Thyroid gland (tissue), 4 donors: ENCODE results near the gene PLCH1. TPM values are rescaled to one million over a fixed set of nuclear protein-coding genes. Genes with fewer than 3 reads are reported as not detected.

Experiments
- DNase-seq, 2 donors: peaks; one replicate each; pipeline ENCODE4 v3.0.0-alpha.2; 2019
- H3K27ac ChIP-seq, 3 donors: fragments of 200-600 bp; sonication (generic); 1 replicate in 2 of 3; 2 replicates in 1 of 3; pipeline ENCODE4 v1.5.1; 2016 to 2019; ENCODE audit warnings: mild to moderate bottlenecking in 1 of 3, moderate library complexity in 1 of 3
- H3K27me3 ChIP-seq: fragments of 200-600 bp; sonication (generic); one replicate; pipeline ENCODE4 v1.5.1; 2019
- H3K36me3 ChIP-seq, 2 donors: fragments of 200-600 bp; sonication (generic); one replicate each; pipeline ENCODE4 v1.5.1; 2016 to 2019
- H3K4me1 ChIP-seq, 2 donors: fragments of 200-600 bp; sonication (generic); one replicate each; pipeline ENCODE4 v1.5.1; 2017 to 2019
- H3K4me3 ChIP-seq, 3 donors: fragments of 200-600 bp; sonication (generic); replicated peaks in 1 of 3; 1 replicate in 2 of 3; 2 replicates in 1 of 3; pipeline ENCODE4 v1.5.1; 2016; ENCODE audit warnings: mild to moderate bottlenecking in 1 of 3
- H3K9me3 ChIP-seq: fragments of 200-600 bp; sonication (generic); one replicate; pipeline ENCODE4 v1.5.1; 2017
- CTCF ChIP-seq, 6 experiments: fragments of 200-600 bp in 3 of 6; fragments of 450-650 bp in 3 of 6; sonication (generic) in 3 of 6; IDR thresholded peaks; one replicate each; pipeline ENCODE4 v1.5.1; 2016 to 2019; ENCODE audit warnings: antibody characterized with exemption in 6 of 6, mild to moderate bottlenecking in 2 of 6, inconsistent platforms in 1 of 6, moderate library complexity in 1 of 6
- POLR2A ChIP-seq, 2 donors: fragments of 450-650 bp; IDR thresholded peaks; one replicate each; pipeline ENCODE4 v1.6.1; 2017; ENCODE audit warnings: antibody characterized with exemption in 2 of 2, mild to moderate bottlenecking in 2 of 2, moderate library complexity in 1 of 2
- WGBS, 2 donors: methylation state at CpG; one replicate each; pipeline ENCODE4 v1.1.5; 2017; 5-methylcytosine and 5-hydroxymethylcytosine counted together
- intact Hi-C: fragments of 100-400 bp; cut with DNase I; formaldehyde crosslinking; loops from one replicate; pipeline ENCODE4 v1.15.1; 2023
- total RNA-seq, 4 donors: library from RNA; depleted of rRNA; stranded (reverse); fragments of >200 nt; gene quantifications; one replicate each; pipeline ENCODE4 v1.2.3, GENCODE V29; 2016

PLCH1 gene
- total RNA-seq, 4 donors from 2014 or later, result 4.3 to 20.6 (median 14.1) TPM

DNA sequence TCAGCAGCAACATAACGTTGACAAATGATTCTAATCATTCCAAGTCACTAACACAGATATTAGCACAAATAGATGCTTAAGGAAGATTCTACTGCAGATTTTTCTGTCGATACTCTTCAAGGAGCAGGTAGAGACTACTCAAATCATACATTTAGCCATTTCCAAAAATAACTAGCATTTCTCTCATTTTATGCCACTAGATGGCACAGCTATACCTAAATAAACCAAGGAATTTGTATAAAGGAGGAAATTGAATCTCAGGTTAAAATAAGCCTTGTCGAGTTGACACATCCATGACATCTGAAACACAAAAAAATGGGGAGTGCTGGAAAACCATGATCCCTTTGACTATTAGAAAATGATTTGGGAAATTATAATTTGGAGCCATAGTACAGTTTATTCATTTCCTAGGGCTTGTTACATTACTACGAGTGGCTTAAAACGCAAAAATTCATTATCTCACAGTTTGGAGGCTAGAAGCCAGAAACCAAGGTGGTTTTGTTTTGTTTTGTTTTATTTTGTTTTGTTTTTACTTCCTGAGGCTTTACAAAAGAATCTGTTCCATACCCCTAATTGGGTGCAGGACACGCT, 391.9 kb downstream of the PLCH1 start:
- WGBS, 2 donors, result 52 to 56% methylated on average over 6 of the region's 6 CpGs
- intact Hi-C loops, result loop anchor here (5.0 kb wide), 1 partner anchor 349 kb away; no protein-coding TSS in a partner anchor
- no peaks in the 10 kb centered on the region for H3K36me3 ChIP-seq
- H3K9me3 ChIP-seq, result no peaks in the 10 kb centered on the region
- TF ChIP-seq CTCF (IDR thresholded peaks at IDR 0.05) (peak in 5 of 6 experiments; percentile 26 to 85 (median 52)), POLR2A (IDR thresholded peaks at IDR 0.05) (no peak)
- no peak for DNase-seq
- no peak overlapping the region for H3K27ac ChIP-seq
- H3K4me3 ChIP-seq, result no peak overlapping the region
- no peaks in the 10 kb centered on the region for H3K4me1 ChIP-seq
- no peaks in the 10 kb centered on the region for H3K27me3 ChIP-seq

DNA sequence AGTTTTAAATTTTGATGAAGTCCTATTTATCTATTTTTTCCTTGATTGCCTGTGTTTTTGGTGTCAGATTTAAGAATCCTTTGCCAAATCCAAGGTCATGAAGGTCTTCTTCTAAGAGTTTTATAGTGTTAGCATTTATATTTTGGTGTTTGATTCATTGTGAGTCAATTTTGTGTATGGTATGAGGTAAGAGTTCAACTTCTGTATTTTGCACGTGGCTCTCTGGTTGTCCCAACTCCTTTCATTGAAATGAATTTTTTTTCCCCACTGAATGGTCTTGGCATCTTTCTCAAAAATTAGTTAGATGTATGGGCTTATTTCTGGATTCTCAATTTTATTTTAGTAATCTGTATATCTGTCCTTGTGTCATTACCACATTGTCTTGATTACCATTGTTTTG, 394.3 kb downstream of the PLCH1 start:
- H3K4me3 ChIP-seq, result no peak overlapping the region
- no peak for TF ChIP-seq POLR2A (IDR thresholded peaks at IDR 0.05)
- TF ChIP-seq CTCF (IDR thresholded peaks at IDR 0.05), result no peak
- H3K36me3 ChIP-seq, result no peaks in the 10 kb centered on the region
- intact Hi-C loops, result loop anchor here (5.0 kb wide), 1 partner anchor 352 kb away; no protein-coding TSS in a partner anchor
- no peaks in the 10 kb centered on the region for H3K27me3 ChIP-seq
- no peak overlapping the region for H3K27ac ChIP-seq
- DNase-seq, result no peak
- H3K4me1 ChIP-seq, result no peaks in the 10 kb centered on the region
- no peaks in the 10 kb centered on the region for H3K9me3 ChIP-seq
- 84 to 93% methylated on average over 1 of the region's 1 CpG for WGBS, 2 donors

DNA sequence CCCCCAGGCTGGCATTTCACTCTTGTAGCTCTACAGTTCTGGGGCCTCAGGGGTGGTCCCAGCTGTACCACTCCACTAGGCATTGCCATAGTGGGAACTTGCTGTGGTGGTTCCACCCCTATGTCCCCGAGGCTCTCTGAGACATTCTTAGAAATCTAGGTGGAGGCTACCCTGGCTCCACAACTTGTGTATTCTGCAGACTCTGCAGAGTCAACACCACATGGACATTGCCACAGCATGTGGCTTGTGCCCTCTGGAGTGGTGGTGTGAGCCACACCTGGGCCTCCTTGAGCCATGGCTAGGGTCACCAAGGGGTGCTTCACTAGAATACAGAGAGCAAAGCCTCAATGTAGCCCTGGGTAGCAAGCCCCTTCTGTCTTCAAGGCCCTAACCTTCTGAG, 397.0 kb downstream of the PLCH1 start:
- WGBS, 2 donors, result 50 to 86% methylated on average over 1 of the region's 1 CpG
- DNase-seq, result no peak
- no peaks in the 10 kb centered on the region for H3K27me3 ChIP-seq

DNA sequence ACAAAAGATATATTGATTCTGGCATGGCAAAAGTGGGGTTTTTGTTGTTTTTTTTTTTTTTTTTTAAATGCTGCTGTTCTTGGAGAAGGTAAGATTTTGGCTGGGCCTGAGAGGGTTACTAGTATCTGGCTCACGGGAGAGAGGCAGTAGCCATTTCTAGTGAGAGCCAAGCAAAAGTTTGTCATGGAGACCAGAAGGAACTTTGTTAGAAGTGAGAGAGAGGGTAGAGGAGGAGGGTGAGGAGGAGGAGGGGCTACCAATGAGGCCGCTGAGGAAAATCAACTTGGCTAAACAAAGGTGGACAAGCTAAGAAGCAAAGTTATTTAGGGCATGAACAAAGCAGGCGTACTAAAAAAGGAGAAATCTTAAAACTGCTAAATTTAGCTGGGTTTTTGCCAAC, 402.5 kb downstream of the PLCH1 start:
- H3K4me3 ChIP-seq, result no peak overlapping the region
- H3K27me3 ChIP-seq, result no peaks in the 10 kb centered on the region
- TF ChIP-seq POLR2A (IDR thresholded peaks at IDR 0.05), result no peak
- no peak for TF ChIP-seq CTCF (IDR thresholded peaks at IDR 0.05)
- H3K36me3 ChIP-seq, result no peaks in the 10 kb centered on the region
- intact Hi-C loops, result no loop called here
- no peak for DNase-seq
- WGBS, 2 donors, result 48 to 56% methylated on average over 3 of the region's 3 CpGs
- H3K27ac ChIP-seq, result no peak overlapping the region
- no peaks in the 10 kb centered on the region for H3K9me3 ChIP-seq
- H3K4me1 ChIP-seq, result no peaks in the 10 kb centered on the region

More for the DNA sequence above, 397.0 kb downstream of the PLCH1 start:
- Histone ChIP-seq H3K9me3 (no peaks in the 10 kb centered on the region), H3K4me1 (no peaks in the 10 kb centered on the region), H3K27ac (no peak overlapping the region), H3K4me3 (no peak overlapping the region), H3K36me3 (no peaks in the 10 kb centered on the region)
- TF ChIP-seq POLR2A (IDR thresholded peaks at IDR 0.05) (no peak), CTCF (IDR thresholded peaks at IDR 0.05) (no peak)
- intact Hi-C loops, result no loop called here

DNA sequence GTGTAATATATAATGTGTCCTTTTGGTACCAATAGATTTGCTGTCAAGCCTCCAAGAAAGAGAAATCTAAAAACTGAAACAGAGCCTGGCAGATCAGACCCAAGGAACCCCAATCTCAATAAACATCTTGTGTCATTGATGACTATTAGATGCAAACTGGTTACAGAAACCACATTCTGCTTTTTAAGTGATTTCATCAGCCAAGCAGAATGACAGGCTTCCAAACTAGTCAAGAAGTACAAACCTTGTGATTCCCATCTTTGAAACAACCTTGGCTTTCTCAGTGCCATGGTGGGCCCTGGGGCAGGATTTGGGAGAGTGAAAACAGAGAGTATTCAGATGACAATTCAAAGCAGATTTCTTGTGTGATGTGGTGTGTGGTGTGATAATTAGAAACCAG, 405.8 kb downstream of the PLCH1 start:
- TF ChIP-seq CTCF (IDR thresholded peaks at IDR 0.05), result no peak
- TF ChIP-seq POLR2A (IDR thresholded peaks at IDR 0.05), result no peak
- intact Hi-C loops, result no loop called here

More for the DNA sequence above, 405.8 kb downstream of the PLCH1 start:
- no peaks in the 10 kb centered on the region for H3K27me3 ChIP-seq
- DNase-seq, result no peak
- H3K36me3 ChIP-seq, result no peaks in the 10 kb centered on the region
- H3K27ac ChIP-seq, result no peak overlapping the region
- H3K4me1 ChIP-seq, result no peaks in the 10 kb centered on the region
- H3K9me3 ChIP-seq, result no peaks in the 10 kb centered on the region
- H3K4me3 ChIP-seq, result no peak overlapping the region
